Astrocyte (in vitro differentiated cells and primary cell): ENCODE data around the gene NSUN6.

Source experiments
- EZH2 ChIP-seq: IDR thresholded peaks from 2 replicates; pipeline ENCODE4 v1.6.1; 2012; ENCODE audit warnings: mild to moderate bottlenecking, low read length, inconsistent platforms; ENCODE audit not compliant: insufficient read depth
- TF ChIP-seq, protein P1 (sequence below): IDR thresholded peaks from 2 replicates; pipeline ENCODE4 v1.5.1; 2011; ENCODE audit warnings: low read depth, mild to moderate bottlenecking, inconsistent platforms, low read length, moderate library complexity; ENCODE audit not compliant: insufficient read depth

DNA sequence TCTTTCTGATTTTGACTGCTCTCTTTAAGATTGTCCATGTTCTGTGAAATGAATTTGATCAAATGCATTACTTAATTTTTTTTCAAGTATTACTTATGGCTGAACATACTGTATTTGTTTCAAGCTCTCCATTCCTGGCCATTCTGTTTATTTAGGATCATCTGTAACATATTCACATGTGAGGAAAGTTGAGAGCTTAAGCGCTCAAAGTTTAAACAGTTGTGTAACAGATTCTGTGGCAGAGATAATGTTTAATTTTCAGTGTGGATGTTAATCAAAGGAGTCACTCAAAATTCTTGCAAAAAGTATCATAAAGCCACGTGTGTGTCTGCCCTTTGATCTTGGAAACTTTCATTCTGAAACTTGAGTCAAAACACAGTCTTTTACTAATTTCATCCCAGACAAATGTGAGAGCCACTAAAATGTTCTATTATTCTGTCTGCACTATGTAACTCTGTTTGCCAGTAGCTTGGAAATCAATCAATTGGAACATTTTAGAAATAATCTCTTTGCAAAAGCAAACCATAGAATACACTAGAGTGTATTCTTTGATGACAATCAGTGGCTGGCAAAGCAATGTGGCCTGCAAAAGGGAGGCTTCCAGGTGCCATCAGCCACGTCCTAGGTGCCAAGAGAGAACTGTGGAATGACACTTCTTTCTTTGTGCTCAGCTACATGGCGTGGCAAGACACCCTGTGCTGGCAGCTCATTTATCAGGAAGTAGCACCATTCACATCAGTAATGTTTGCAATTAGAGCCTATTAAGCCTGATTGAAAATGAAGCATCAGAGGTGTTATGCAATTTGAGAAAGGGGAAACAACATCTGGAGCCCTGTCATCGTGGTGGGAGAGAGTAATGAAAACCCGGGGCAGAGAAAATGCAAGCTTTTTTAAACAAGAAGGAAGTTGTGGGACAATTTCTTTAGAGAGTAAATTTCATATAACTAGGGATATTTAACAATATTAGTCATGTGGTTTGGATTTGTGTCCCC is 48.8 kb upstream of the NSUN6 start:
- no peak for TF ChIP-seq EZH2
- TF ChIP-seq, protein P1, sequence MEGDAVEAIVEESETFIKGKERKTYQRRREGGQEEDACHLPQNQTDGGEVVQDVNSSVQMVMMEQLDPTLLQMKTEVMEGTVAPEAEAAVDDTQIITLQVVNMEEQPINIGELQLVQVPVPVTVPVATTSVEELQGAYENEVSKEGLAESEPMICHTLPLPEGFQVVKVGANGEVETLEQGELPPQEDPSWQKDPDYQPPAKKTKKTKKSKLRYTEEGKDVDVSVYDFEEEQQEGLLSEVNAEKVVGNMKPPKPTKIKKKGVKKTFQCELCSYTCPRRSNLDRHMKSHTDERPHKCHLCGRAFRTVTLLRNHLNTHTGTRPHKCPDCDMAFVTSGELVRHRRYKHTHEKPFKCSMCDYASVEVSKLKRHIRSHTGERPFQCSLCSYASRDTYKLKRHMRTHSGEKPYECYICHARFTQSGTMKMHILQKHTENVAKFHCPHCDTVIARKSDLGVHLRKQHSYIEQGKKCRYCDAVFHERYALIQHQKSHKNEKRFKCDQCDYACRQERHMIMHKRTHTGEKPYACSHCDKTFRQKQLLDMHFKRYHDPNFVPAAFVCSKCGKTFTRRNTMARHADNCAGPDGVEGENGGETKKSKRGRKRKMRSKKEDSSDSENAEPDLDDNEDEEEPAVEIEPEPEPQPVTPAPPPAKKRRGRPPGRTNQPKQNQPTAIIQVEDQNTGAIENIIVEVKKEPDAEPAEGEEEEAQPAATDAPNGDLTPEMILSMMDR: no peak
